DOHH2 (cell line): Measurements from ENCODE around the gene RFC5.

Experiments
- CTCF ChIP-seq: fragments of 200-600 bp; sonication (generic); IDR thresholded peaks from one replicate; pipeline ENCODE4 v1.5.1; 2014; ENCODE audit warnings: antibody characterized with exemption, mild to moderate bottlenecking, low read depth, low read length; ENCODE audit not compliant: poor library complexity, severe bottlenecking
- EZH2phosphoT487 ChIP-seq: fragments of 200-600 bp; sonication (generic); IDR thresholded peaks from 2 replicates; pipeline ENCODE4 v1.6.1; 2017; ENCODE audit warnings: borderline replicate concordance, mild to moderate bottlenecking, antibody characterized with exemption, low read length, moderate library complexity, mixed read lengths

- TF ChIP-seq CTCF (no peak), EZH2phosphoT487 (no peak)
Measured at GRCh38 chr12:118038137-118038536, 21.6 kb downstream of the RFC5 start.
